SKM-1 (cell line): ENCODE results near the gene KIDINS220.
"Not testable (repeated sequence)": the region's sequence is repeated elsewhere in the genome, so short reads cannot be mapped to it uniquely, and the experiment has no call there.

Experiments used
- DNase-seq: peaks from one replicate; lab custom pipeline; 2025; ENCODE audit not compliant: unreplicated experiment; lab: John Stamatoyannopoulos, UW

Gene KIDINS220

GRCh38 chr2:8754106-8754776, 83.2 kb downstream of the KIDINS220 start:
- no peak for DNase-seq

GRCh38 chr2:8753609-8754008, 83.8 kb downstream of the KIDINS220 start:
- DNase-seq: no peak

DNA sequence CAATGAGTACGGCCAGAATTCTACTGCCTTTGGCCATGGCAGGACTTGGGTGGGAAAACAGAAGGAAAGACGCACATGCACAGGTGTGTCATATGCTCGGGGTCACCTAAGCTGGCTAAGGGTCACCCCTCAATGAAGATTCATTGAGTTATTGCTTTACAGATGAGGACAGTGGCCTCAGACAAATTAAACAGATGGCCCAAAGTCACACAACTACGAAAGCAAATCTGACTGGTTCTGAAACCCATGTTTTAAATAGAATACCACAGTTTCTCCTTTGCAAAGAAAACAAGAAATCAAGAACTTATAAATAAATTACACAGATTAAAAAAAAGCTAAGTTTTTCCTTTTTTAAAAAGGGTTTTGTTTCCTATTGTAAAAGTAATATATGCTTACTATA, 85.0 kb downstream of the KIDINS220 start:
- no peak for DNase-seq

DNA sequence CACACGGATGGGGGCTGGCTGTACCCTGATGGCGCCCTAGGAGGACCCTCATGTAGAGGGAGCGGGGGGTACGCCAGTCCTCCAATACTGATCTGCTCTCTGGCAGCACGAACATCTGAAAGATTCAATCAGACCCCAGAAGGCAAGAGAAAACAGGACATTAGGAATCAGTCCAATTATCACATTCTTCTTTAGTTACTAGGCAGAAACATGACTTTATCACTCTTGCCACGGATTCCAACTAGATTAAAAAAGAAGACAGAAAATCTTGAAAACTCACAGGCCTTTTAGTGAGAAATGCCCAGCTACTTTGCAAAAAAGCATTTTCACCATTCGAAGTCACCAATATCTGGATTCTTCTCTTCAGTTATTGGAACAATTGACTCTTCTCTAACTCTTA, 87.2 kb downstream of the KIDINS220 start:
- DNase-seq: no peak

DNA sequence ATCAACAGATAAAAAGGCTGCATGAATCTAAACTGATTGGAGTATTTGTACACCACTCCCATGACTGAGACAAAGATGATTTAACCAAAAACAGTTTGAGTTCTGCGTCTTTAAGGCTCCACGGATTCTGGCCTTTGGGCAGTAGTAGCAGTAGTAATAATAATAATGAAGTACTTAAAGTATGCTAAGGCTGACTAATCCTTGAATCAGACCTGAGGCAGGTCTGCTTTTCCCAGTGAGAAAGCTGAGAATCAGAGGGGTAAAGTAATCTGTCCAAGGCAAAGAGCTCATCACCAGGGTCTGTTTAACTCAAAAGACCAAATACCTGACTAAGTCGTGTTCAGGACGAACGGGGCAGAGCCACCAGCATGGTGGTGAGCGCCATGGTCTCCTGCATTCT, 94.2 kb downstream of the KIDINS220 start:
- no peak for DNase-seq

DNA sequence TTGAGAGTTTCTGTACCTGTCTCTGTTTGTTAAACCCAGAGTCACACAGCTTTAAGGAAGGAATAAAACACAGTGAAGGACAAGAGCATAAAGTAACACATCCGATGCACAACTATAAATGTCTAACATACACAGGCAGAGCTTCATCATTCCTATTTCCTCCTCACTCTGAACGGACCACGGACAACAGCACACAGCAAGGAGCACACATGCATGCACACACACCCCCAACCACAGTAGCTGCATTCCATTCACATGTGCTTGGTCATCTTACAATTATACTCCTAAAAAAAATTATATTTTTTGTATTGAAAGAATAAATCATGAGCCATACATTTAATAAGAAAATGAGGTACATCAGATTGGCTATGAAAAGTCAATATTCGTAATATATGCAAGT, 97.3 kb downstream of the KIDINS220 start:
- DNase-seq: no peak

DNA sequence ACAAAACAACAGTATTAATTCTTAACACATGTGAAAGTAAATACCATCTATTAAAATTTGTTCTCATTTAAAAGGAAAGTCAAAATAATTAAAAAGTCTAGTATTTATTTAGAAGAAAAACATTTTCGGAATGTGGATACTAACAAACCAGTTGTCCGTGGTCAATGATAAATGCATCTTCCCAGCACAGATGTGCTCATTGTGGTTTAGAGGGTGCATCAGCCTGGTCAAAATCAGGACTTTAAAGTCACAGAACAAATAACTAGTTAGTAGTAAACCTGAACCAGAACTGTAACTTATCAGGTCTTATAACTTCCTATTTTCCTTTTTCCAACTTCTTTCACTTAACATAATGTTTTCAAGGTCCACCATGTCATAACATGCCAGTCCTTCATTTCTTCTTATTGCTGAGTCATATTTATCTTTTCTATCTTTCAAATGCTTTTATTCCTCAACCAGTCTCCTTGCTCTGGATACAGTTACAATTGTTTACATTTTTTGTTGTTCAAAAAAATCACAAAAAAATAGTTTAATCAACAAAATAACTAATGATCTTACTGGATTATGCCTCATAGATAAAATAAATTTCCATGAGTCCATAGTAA, 99.7 kb downstream of the KIDINS220 start:
- no peak for DNase-seq

GRCh38 chr2:8732601-8733000, 104.8 kb downstream of the KIDINS220 start:
- DNase-seq: no peak

DNA sequence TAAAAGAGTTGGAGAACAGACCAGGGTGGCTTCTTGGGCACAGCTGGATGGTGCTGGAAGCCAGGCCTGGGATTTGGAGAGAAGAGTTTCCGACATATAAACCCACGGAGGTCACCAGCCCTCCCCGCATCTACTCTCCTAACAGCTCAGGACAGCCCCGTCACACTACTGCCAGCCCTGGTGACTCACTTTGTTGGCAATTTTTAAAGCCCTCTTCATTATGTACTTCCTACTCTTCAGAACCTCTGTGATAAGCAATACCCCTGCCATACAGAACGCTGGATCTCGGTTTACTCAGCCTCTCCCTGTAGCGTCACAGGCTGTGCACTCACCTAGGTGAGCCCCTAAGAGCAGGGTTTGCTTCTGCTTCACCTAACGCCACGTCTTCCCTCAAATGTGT, 107.5 kb downstream of the KIDINS220 start:
- DNase-seq: no peak

DNA sequence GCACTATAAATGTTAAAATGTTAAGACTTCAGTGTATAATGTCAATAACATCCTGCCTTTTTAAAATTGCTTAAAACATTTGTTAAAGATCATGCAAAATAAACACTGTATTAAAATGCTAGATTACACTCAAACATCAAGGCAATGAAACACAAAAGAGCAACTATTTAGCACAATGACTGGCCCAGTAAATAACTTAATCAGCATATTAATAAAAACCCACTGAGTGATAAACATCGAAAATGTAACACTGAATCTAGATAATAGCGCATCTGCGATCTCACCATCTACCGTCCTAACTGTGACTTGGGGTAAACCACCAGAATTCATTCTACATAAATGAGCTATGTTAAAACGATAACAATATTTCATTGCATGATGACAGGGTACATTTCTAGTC, 108.3 kb downstream of the KIDINS220 start:
- not testable (repeated sequence) for DNase-seq

GRCh38 chr2:8728305-8729015, 109.0 kb downstream of the KIDINS220 start:
- no peak for DNase-seq

DNA sequence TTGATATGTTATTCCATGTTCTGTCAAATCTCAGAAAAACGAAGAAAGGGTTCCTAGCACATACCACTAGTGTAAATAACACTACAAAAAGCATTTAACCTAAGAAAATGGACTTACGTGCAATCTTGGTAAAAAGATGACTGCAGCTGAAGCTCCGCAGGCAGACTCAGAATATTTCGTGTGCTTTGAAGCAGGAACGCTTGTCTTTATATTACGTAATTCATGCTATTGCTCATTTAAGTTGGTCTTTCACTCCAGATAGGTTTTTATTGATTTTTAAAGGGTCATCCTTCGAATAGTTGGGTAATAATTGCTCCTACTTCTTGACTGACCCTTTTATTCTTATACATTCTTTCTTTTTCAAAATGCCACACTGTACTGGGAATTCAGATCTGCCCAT, 111.6 kb downstream of the KIDINS220 start:
- no peak for DNase-seq

GRCh38 chr2:8722986-8723385, 114.4 kb downstream of the KIDINS220 start:
- DNase-seq: no peak

DNA sequence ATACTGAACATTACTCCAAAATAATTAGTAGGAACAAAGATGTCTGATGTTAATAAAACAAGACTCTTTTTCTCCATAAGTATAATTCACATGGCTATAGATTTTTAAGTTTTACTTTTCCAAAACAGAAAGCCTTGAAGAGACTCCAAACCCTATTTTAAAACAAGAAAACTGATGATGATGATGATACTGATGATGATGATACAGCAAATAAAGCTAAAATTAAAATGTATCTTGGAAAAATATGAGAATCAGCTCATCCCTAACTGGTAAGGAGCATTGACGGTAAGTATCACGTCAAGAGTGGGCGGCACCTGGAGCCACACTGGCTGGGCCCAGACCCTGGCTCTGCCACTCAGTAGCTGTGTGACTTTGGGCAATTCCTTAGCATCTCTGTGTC, 116.0 kb downstream of the KIDINS220 start:
- DNase-seq: no peak

DNA sequence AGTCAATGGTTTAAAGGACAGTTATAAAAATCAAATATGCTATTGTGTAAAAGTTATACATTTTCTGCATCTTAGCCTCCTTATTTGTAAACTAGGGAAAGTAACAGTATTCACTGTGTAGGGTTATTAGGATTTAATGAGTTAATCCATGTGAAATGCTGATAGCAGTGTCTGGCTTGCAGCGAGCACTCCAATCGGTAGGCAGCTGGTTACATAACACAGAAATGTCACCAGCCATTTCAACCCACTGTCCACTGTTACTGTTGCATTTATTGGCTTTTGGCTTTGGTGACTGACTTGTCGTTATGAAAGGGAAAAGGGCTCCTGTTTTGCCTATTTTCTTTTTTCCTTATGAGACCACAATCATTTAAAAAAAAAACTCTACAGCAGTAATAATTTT, 116.7 kb downstream of the KIDINS220 start:
- no peak for DNase-seq

DNA sequence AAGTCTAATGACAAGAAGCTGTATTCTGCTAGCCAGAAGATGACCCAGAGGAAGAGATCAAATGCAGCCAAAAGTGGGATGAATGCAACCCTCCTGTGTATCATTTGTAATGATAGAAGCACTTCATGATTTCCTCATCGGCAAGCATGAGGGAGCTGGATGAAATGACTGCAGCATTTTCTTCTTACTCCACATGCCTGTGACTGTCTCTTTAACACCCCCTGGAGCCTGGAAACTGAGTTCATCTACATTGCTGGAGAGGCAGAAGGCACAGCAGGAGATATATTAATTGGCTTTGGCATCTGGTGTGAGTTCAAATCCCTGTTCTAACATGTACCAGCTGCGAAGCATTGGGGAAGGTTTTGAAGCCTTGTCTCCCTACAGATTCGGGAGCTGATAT, 117.9 kb downstream of the KIDINS220 start:
- DNase-seq: no peak

GRCh38 chr2:8714971-8715370, 122.4 kb downstream of the KIDINS220 start:
- no peak for DNase-seq

DNA sequence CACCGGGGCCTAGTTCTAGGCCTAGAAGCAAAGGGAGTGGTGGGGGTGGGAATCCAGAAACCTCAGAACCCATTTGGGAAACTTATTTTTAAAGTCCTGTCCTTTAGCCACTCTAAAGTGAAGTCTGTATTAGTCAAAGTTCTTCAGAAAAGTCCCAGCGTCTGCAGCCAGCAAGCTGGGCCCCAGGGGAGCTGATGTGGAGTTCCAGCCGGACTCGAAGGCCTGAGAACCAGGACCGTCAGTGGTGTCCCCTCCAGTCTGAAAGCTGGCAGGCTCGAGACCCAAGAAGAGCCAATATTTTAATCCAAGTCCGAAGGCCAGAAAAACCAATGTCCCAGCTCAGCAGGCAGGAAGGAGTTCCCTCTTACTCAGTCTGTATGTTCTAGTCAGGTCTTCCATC, 123.1 kb downstream of the KIDINS220 start:
- DNase-seq: no peak

DNA sequence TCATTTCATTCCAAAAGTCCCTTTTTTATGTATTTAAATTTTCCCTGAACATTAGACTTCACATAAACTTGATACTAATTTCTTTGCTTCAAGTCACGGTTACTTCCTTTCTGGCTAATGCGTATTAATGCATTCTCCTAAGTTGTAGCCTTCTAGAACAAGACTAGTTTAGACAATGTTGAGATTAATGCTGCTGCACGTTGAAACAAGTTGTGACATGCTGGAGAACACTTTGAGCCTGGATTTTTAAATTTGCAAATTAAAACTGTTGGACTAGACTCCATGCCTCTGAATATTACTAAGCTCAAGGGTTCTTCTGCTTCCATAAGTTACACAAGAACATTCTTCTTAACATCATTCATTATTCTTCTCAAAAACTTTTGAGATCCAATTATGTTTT, 126.5 kb downstream of the KIDINS220 start:
- no peak for DNase-seq

DNA sequence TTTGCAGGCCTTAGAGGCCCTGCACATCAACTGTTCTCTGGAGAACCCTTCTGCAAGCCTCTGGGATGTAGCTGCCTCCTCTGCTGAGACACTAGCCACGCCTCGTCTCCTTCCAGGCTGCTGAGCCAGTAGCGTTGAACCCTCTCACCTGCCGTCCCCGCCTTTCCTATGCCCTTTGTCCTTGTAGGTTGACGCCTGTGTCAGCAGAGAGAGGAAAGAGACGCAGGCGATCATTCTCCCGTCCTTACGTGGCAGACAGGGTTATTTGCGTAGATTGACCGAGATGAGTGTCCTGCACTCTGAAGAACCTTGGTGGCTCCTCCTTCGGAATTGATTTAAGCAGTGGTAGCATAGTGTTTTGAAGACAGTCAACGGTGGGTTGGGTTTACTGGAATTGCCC, 127.8 kb downstream of the KIDINS220 start:
- no peak for DNase-seq

DNA sequence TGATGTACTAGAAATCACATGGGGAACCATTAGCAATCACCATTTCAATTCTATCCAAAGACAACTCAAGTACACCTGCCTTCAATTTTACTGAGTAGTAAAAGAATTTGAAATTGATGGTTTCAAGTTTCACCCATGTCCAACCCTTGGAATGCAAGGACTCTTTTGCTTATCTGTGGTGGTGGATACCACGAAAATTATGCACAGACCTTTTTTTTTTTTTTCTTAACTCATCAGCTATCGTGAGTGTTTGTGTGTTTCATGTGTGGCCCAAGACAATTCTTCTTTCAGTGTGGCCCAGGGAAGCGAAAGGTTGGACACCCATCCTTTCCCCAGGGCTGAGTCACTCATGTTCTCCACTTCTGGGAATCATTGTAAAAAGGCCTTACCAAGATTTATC, 132.5 kb downstream of the KIDINS220 start:
- no peak for DNase-seq

DNA sequence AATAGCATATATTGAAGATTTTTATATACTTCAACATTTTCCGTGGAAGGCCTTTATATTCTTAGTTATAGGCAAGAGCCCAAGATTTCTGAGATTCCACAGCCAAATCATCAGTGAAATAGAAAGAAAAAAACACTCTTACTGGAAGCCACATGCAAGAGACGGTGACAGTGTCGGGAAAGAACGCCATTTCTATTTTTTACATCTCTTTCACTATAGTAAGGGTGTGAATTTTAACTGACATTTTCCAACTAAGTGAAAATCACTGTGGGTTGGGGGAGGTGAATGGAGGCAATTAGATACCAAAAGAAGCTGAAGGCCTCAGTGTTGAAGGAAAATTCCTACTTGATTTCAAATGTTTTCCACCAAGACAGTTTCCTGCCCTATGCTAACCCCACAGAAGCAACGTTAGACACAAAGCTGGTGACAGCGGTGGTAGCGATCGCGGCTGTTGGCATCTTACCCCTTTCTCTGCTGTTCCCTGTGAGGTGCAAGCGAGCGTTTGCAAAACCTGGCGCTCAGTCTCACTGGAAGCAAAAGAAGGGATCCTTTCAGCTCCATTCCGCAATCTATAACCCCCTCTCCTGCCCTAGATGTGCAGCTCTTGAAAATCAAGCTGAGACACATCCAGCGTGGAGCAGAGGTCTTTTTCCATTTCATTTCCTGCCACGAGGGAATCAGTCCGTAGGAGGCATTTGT, 135.6 kb downstream of the KIDINS220 start:
- DNase-seq: no peak
